ENCODE measurements around the gene TSHZ2. TPM values are rescaled to one million over a fixed set of nuclear protein-coding genes. Genes with fewer than 3 reads are reported as not detected.

Gene TSHZ2
- total and polyA plus RNA-seq, 2 of the 4 experiments (the other 2 are of a cell fraction) = under 0.01 to 0.02 TPM

GRCh38 chr20:53322651-53323050, 350.5 kb downstream of the TSHZ2 start:
- ChIA-PET CTCF (no interaction called here), POLR2A (ENCODE audit: unreplicated experiment) (no interaction called here)
- H3K23ac ChIP-seq (ENCODE audit: low read depth, low read length) = no peak overlapping the region
- no peak overlapping the region for H2BK120ac ChIP-seq (ENCODE audit: low read depth, low read length)
- ATAC-seq (ENCODE audit: low read depth) = no peak
- no peak overlapping the region for H2AK9ac ChIP-seq (replicated peaks; ENCODE audit: low read depth, low read length, poor library complexity)
- no peak for DNase-seq
- no peak overlapping the region for H2AK5ac ChIP-seq (ENCODE audit: low read depth, low read length)
- no peak overlapping the region for H2BK5ac ChIP-seq (ENCODE audit: low read depth, low read length, poor library complexity, severe bottlenecking)
- no peaks in the 10 kb centered on the region for H3K9me1 ChIP-seq (ENCODE audit: insufficient read depth, low read length)
- no CpG with 5 or more reads among the region's 3 CpGs for WGBS, 2 experiments (ENCODE audit: extremely low coverage in 2 of 2, insufficient read length in 1 of 2)
- H3K14ac ChIP-seq (replicated peaks; ENCODE audit: low read depth, low read length) = no peak overlapping the region
- no peaks in the 10 kb centered on the region for H4K20me1 ChIP-seq (ENCODE audit: insufficient read depth, low read length)
- in situ Hi-C loops (cut with MboI; ENCODE audit: low sequenced_read_pairs) (no loop called here), intact Hi-C loops (cut with micrococcal nuclease) (no loop called here), dilution Hi-C loops (cut with HindIII; ENCODE audit: low sequenced_read_pairs, unreplicated experiment) (no loop called here)
- H3K18ac ChIP-seq (ENCODE audit: low read depth, low read length) = no peak overlapping the region
- H3K27ac ChIP-seq (ENCODE audit: insufficient read depth, low read length) = no peak overlapping the region
- no peak overlapping the region for H4K91ac ChIP-seq (ENCODE audit: insufficient read depth, low read depth, low read length)
- no peaks in the 10 kb centered on the region for H3K36me3 ChIP-seq (ENCODE audit: control insufficient read depth, insufficient read depth, low read length)
- BruUV-seq (replicated peaks) = no TSS peak
- no peak overlapping the region for H3K4ac ChIP-seq (ENCODE audit: low read depth, low read length)
- no peak overlapping the region for H3K4me2 ChIP-seq (ENCODE audit: low read depth, low read length)
- H2BK15ac ChIP-seq (ENCODE audit: low read depth, low read length) = no peak overlapping the region
- H4K8ac ChIP-seq (ENCODE audit: low read depth in 2 of 2, low read length in 2 of 2) = no peak overlapping the region
- no peaks in the 10 kb centered on the region for H3K4me1 ChIP-seq (ENCODE audit: control insufficient read depth, insufficient read depth, low read length)
- no peak for TF ChIP-seq MAFK (IDR thresholded peaks at IDR 0.05; ENCODE audit: low read depth, low read length)
- no peak for TF ChIP-seq CTCF (conservative IDR thresholded peaks at IDR 0.05; ENCODE audit: low read depth, low read length)
- TF ChIP-seq CEBPB (IDR thresholded peaks at IDR 0.05; ENCODE audit: low read depth, low read length) = no peak
- no peak for TF ChIP-seq FOS (IDR thresholded peaks at IDR 0.05; ENCODE audit: low read depth, low read length)
- TF ChIP-seq MAZ (IDR thresholded peaks at IDR 0.05; ENCODE audit: borderline replicate concordance, low read depth, low read length) = no peak
- TF ChIP-seq RCOR1 (IDR thresholded peaks at IDR 0.05; ENCODE audit: insufficient replicate concordance, low read length) = no peak
- TF ChIP-seq RAD21 (IDR thresholded peaks at IDR 0.05; ENCODE audit: low read length) = no peak
- TF ChIP-seq USF2 (IDR thresholded peaks at IDR 0.05; ENCODE audit: low read depth, low read length) = no peak
- no peak for TF ChIP-seq POLR2A (IDR thresholded peaks at IDR 0.05; ENCODE audit: low read depth, low read length)
- no peak for TF ChIP-seq BHLHE40 (IDR thresholded peaks at IDR 0.05; ENCODE audit: low read depth, low read length)
- no peak for TF ChIP-seq ELK1 (IDR thresholded peaks at IDR 0.05; ENCODE audit: borderline replicate concordance, low read depth, low read length)
- TF ChIP-seq MXI1 (IDR thresholded peaks at IDR 0.05; ENCODE audit: borderline replicate concordance, low read depth, low read length) = no peak
- TF ChIP-seq RFX5 (IDR thresholded peaks at IDR 0.05; ENCODE audit: low read depth, low read length) = no peak
- TF ChIP-seq SMC3 (IDR thresholded peaks at IDR 0.05; ENCODE audit: low read depth, low read length) = no peak
- no peaks in the 10 kb centered on the region for H3K79me1 ChIP-seq (ENCODE audit: low read depth in 1 of 2, low read length in 2 of 2)
- no peak overlapping the region for H2AFZ ChIP-seq (replicated peaks; ENCODE audit: low read length, poor library complexity)
- H3K9ac ChIP-seq (ENCODE audit: low read depth, low read length) = no peak overlapping the region
- no peak overlapping the region for H4K5ac ChIP-seq (ENCODE audit: low read depth, low read length)
- no peak overlapping the region for H3K56ac ChIP-seq (ENCODE audit: extremely low read depth, insufficient read depth, low read length)
- H2BK20ac ChIP-seq (ENCODE audit: low read depth, low read length) = no peak overlapping the region
- H3K9me3 ChIP-seq (ENCODE audit: control insufficient read depth, insufficient read depth, low read length) = no peaks in the 10 kb centered on the region
- no peaks in the 10 kb centered on the region for H3K27me3 ChIP-seq (ENCODE audit: control insufficient read depth, insufficient read depth, low read length)
- no peak overlapping the region for H3K4me3 ChIP-seq (ENCODE audit: insufficient read depth, low read depth, low read length)

Measured in IMR-90 (cell line).